Lower leg skin (tissue), 4 donors: ENCODE data around the gene HDAC4. TPM values are rescaled to one million over a fixed set of nuclear protein-coding genes. Genes with fewer than 3 reads are reported as not detected.

ENCODE experiments used
- DNase-seq, 2 donors: peaks; one replicate each; pipeline ENCODE4 v3.0.0-alpha.2; 2019; ENCODE audit warnings: low spot score in 2 of 2
- H3K4me3 ChIP-seq: fragments of 200-600 bp; sonication (generic); 2 replicates; pipeline ENCODE4 v1.5.1; 2017; ENCODE audit warnings: mild to moderate bottlenecking, low read depth; ENCODE audit not compliant: poor library complexity, severe bottlenecking
- POLR2A ChIP-seq, 2 donors: fragments of 450-650 bp; IDR thresholded peaks; one replicate each; pipeline ENCODE4 v1.6.1; 2016 to 2017; ENCODE audit warnings: antibody characterized with exemption in 2 of 2, mild to moderate bottlenecking in 1 of 2, moderate library complexity in 1 of 2
- WGBS, 2 donors: methylation state at CpG; one replicate each; pipeline ENCODE4 v1.1.5; 2018; 5-methylcytosine and 5-hydroxymethylcytosine counted together
- intact Hi-C: fragments of 100-400 bp; cut with DNase I; formaldehyde crosslinking; loops from one replicate; pipeline ENCODE4 v1.15.0; 2023; ENCODE audit warnings: low total_unique reads
- total RNA-seq, 4 donors: library from RNA; depleted of rRNA; stranded (reverse); fragments of >200 nt; gene quantifications; one replicate each; pipeline ENCODE4 v1.1.0, GENCODE V29; 2016
- TF ChIP-seq, protein P1 (sequence below), 3 donors: fragments of 450-650 bp; IDR thresholded peaks; one replicate each; pipeline ENCODE4 v1.5.1; 2016; ENCODE audit warnings: antibody characterized with exemption in 3 of 3, mild to moderate bottlenecking in 3 of 3, moderate library complexity in 2 of 3

The HDAC4 gene
- total RNA-seq, 4 donors from 2014 or later: 27.4 to 85.5 (median 57.9) TPM

DNA sequence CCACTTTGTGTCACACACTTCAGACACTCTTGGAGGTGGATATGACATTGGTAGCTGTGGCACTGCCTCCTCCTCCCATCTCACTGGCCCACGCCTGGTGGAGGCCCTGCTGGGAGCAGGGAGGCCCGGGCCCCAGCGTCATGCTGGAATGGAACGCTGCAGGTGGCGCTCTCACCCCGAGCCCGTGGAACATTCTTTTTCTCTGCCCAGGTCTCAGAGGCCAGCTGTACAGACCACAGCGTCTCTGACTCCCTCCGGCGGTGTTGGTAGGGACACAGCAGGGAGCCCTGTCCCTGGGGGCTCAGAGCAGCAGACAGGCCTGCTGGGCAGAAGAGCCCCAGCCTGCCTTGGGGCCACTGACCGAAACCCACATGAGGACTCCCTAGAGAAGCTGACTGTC, 334.9 kb downstream of the HDAC4 start:
- DNase-seq: no peak
- 90 to 93% methylated on average over 11 of the region's 11 CpGs for WGBS, 2 donors

GRCh38 chr2:239065537-239065936, 335.3 kb downstream of the HDAC4 start:
- intact Hi-C loops: no loop called here
- no peak overlapping the region for H3K4me3 ChIP-seq
- TF ChIP-seq POLR2A (IDR thresholded peaks at IDR 0.05): no peak
- TF ChIP-seq, protein P1, sequence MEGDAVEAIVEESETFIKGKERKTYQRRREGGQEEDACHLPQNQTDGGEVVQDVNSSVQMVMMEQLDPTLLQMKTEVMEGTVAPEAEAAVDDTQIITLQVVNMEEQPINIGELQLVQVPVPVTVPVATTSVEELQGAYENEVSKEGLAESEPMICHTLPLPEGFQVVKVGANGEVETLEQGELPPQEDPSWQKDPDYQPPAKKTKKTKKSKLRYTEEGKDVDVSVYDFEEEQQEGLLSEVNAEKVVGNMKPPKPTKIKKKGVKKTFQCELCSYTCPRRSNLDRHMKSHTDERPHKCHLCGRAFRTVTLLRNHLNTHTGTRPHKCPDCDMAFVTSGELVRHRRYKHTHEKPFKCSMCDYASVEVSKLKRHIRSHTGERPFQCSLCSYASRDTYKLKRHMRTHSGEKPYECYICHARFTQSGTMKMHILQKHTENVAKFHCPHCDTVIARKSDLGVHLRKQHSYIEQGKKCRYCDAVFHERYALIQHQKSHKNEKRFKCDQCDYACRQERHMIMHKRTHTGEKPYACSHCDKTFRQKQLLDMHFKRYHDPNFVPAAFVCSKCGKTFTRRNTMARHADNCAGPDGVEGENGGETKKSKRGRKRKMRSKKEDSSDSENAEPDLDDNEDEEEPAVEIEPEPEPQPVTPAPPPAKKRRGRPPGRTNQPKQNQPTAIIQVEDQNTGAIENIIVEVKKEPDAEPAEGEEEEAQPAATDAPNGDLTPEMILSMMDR (IDR thresholded peaks at IDR 0.05): no peak
- 92 to 95% methylated on average over 10 to 11 of the region's 11 CpGs for WGBS, 2 donors
- DNase-seq: no peak

More for the DNA sequence above, 334.9 kb downstream of the HDAC4 start:
- intact Hi-C loops: no loop called here
- no peak overlapping the region for H3K4me3 ChIP-seq
- TF ChIP-seq, protein P1 (IDR thresholded peaks at IDR 0.05): no peak
- TF ChIP-seq POLR2A (IDR thresholded peaks at IDR 0.05): no peak

DNA sequence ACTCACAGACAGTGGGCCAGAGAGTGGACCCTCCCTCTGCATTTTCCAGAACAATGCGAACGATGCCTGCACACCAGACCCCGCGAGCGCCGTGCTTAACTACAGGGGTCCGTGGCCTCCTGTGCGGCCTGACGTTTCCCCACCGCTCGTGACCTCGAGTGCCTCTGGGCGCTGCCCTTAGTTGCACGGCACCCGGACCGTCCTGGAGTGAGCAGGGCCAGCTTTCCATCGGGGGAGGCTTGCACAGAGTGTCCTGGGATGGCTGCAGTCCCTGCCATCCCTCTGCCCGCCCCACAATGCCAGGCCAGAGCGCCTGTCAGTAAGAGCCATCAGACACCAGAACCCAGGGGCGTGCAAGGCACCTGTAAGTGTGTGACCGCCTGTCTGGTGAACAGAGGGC, 335.9 kb downstream of the HDAC4 start:
- 95% methylated on average over 21 of the region's 21 CpGs for WGBS, 2 donors
- intact Hi-C loops: no loop called here
- no peak for DNase-seq
- no peak overlapping the region for H3K4me3 ChIP-seq
- no peak for TF ChIP-seq POLR2A (IDR thresholded peaks at IDR 0.05)
- TF ChIP-seq, protein P1 (IDR thresholded peaks at IDR 0.05): no peak

GRCh38 chr2:239064253-239064652, 336.6 kb downstream of the HDAC4 start:
- TF ChIP-seq, protein P1 (IDR thresholded peaks at IDR 0.05): no peak
- no peak for TF ChIP-seq POLR2A (IDR thresholded peaks at IDR 0.05)
- DNase-seq: no peak
- intact Hi-C loops: no loop called here
- H3K4me3 ChIP-seq: no peak overlapping the region
- WGBS, 2 donors: 91 to 99% methylated on average over 11 to 12 of the region's 12 CpGs

GRCh38 chr2:239062743-239063142, 338.1 kb downstream of the HDAC4 start:
- H3K4me3 ChIP-seq: no peak overlapping the region
- WGBS, 2 donors: 97% methylated on average over 14 of the region's 14 CpGs
- intact Hi-C loops: no loop called here
- DNase-seq: no peak
- no peak for TF ChIP-seq POLR2A (IDR thresholded peaks at IDR 0.05)
- TF ChIP-seq, protein P1 (IDR thresholded peaks at IDR 0.05): no peak

DNA sequence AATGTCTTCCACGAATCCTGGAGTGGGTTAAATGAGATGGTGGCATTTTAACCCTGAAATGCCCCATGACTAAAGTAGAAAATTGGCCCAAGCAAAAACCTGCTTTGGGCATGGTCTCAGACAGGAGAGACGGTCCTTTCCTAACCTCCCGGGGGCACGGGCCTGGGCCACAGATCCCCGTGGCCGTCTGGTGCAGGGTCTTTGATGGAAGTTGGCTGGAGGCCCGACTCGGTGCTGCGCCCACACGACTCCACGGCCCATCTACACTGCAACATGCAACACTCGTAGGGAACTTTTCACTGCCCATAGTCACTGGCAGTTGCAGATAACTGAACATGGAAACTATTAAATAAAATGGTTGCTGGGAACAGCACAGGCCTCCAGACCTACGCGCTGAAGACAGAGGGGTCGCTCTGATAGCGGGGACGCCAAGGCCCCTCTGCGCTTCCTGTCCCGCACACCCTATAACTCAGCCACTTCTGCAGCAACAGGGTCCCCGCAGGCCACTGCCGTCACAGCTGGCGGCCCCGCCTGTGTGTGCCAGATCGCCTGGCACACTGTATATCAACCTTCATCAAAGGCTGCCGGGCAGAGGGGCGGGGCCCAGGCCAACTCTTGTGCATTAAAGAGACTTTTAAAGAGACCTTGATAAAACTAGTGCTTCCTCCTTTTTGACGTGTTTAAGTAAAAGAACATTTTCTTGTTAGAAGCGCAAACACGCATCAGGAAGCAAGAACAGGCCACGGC, 338.8 kb downstream of the HDAC4 start:
- TF ChIP-seq POLR2A (IDR thresholded peaks at IDR 0.05): no peak
- TF ChIP-seq, protein P1 (IDR thresholded peaks at IDR 0.05): no peak
- no peak overlapping the region for H3K4me3 ChIP-seq
- WGBS, 2 donors: 79 to 80% methylated on average over 30 of the region's 30 CpGs
- DNase-seq: no peak
- intact Hi-C loops: no loop called here
